Colonic mucosa (tissue), 4 donors: ENCODE results near the gene GFOD1. TPM values are rescaled to one million over a fixed set of nuclear protein-coding genes. Genes with fewer than 3 reads are reported as not detected.

Experiments
- DNase-seq: peaks from one replicate; pipeline ENCODE4 v3.0.0-alpha.2; 2020
- H3K27ac ChIP-seq: fragments of 200-600 bp; one replicate; pipeline ENCODE4 v1.8.0; 2021
- H3K27me3 ChIP-seq: fragments of 200-600 bp; one replicate; pipeline ENCODE4 v1.8.0; 2021
- H3K36me3 ChIP-seq: fragments of 200-600 bp; one replicate; pipeline ENCODE4 v1.8.0; 2021
- H3K4me1 ChIP-seq: fragments of 200-600 bp; one replicate; pipeline ENCODE4 v1.8.0; 2021; ENCODE audit warnings: mild to moderate bottlenecking
- H3K4me3 ChIP-seq: fragments of 200-600 bp; one replicate; pipeline ENCODE4 v1.8.0; 2021
- H3K9ac ChIP-seq, 2 donors: one replicate each; pipeline ENCODE4 v1.7.0; 2013; ENCODE audit warnings: control low read depth in 2 of 2, low read depth in 2 of 2, low read length in 2 of 2
- H3K9me3 ChIP-seq: fragments of 200-600 bp; one replicate; pipeline ENCODE4 v1.8.0; 2021
- CTCF ChIP-seq: fragments of 200-600 bp; IDR thresholded peaks from one replicate; pipeline ENCODE4 v1.8.0; 2022; ENCODE audit warnings: antibody characterized with exemption, mild to moderate bottlenecking
- intact Hi-C: fragments of 100-400 bp; cut with DNase I; formaldehyde crosslinking; loops from one replicate; pipeline ENCODE4 v1.14.1; 2022
- total RNA-seq, 2 donors: library from RNA; stranded (reverse); fragmentation: NEBNext Ultra II Directional in 1 of 2; extraction: Animal tissue kit (Norgen Biotek cat#: 25700) in 1 of 2; gene quantifications; one replicate each; pipeline ENCODE4 v1.2.1, GENCODE V29; 2021
- donor health status: healthy.
- donor health status: DM: no; HTN: no; CAD: no.
- donor health status: DM: no; HTN: no; CAD: no.

Gene GFOD1
- total RNA-seq, 2 donors from 2014 or later: 6.9 to 7.6 TPM

- intact Hi-C loops: no loop called here
- no peak overlapping the region for H3K4me3 ChIP-seq
- no peak overlapping the region for H3K27ac ChIP-seq
- no peaks in the 10 kb centered on the region for H3K36me3 ChIP-seq
- H3K9ac ChIP-seq: no peak overlapping the region
- no peak for TF ChIP-seq CTCF
- H3K27me3 ChIP-seq: no peaks in the 10 kb centered on the region
- H3K9me3 ChIP-seq: no peaks in the 10 kb centered on the region
- no peak for DNase-seq
- H3K4me1 ChIP-seq: no peaks in the 10 kb centered on the region
Observed at GRCh38 chr6:13431861-13432465, 55.4 kb downstream of the GFOD1 start.

GRCh38 chr6:13431059-13431656 is 56.2 kb downstream of the GFOD1 start:
- Histone ChIP-seq H3K4me1 (no peaks in the 10 kb centered on the region), H3K4me3 (no peak overlapping the region), H3K27ac (no peak overlapping the region), H3K36me3 (no peaks in the 10 kb centered on the region), H3K9me3 (no peaks in the 10 kb centered on the region), H3K9ac (no peak overlapping the region), H3K27me3 (no peaks in the 10 kb centered on the region)
- TF ChIP-seq CTCF: no peak
- DNase-seq: no peak
- intact Hi-C loops: no loop called here

GRCh38 chr6:13429406-13429753 is 58.0 kb downstream of the GFOD1 start:
- H3K9me3 ChIP-seq: no peaks in the 10 kb centered on the region
- no peak overlapping the region for H3K4me3 ChIP-seq
- no peaks in the 10 kb centered on the region for H3K27me3 ChIP-seq
- intact Hi-C loops: no loop called here
- no peak for TF ChIP-seq CTCF
- no peak overlapping the region for H3K9ac ChIP-seq
- DNase-seq: no peak
- no peaks in the 10 kb centered on the region for H3K36me3 ChIP-seq
- no peaks in the 10 kb centered on the region for H3K4me1 ChIP-seq
- no peak overlapping the region for H3K27ac ChIP-seq

- TF ChIP-seq CTCF: no peak
- intact Hi-C loops: no loop called here
- no peaks in the 10 kb centered on the region for H3K36me3 ChIP-seq
- no peaks in the 10 kb centered on the region for H3K9me3 ChIP-seq
- DNase-seq: no peak
- H3K4me3 ChIP-seq: no peak overlapping the region
- H3K27me3 ChIP-seq: no peaks in the 10 kb centered on the region
- H3K9ac ChIP-seq: no peak overlapping the region
- H3K27ac ChIP-seq: no peak overlapping the region
- H3K4me1 ChIP-seq: no peaks in the 10 kb centered on the region
Observed at GRCh38 chr6:13428583-13429405, 58.6 kb downstream of the GFOD1 start.

- peak overlapping the region in 1 of 2 donors; percentile 4 for H3K9ac ChIP-seq
- no peaks in the 10 kb centered on the region for H3K9me3 ChIP-seq
- no peak overlapping the region for H3K4me3 ChIP-seq
- H3K4me1 ChIP-seq: no peaks in the 10 kb centered on the region
- no peak overlapping the region for H3K27ac ChIP-seq
- no peak for TF ChIP-seq CTCF
- no peaks in the 10 kb centered on the region for H3K27me3 ChIP-seq
- intact Hi-C loops: no loop called here
- no peak for DNase-seq
- no peaks in the 10 kb centered on the region for H3K36me3 ChIP-seq
Observed at GRCh38 chr6:13427801-13428582, 59.4 kb downstream of the GFOD1 start.
